ENCODE results near the gene OR9G1. TPM values are rescaled to one million over a fixed set of nuclear protein-coding genes. Genes with fewer than 3 reads are reported as not detected.
"Not testable (repeated sequence)": the region's sequence is repeated elsewhere in the genome, so short reads cannot be mapped to it uniquely, and the experiment has no call there.

OR9G1 gene
- total RNA-seq, 2 donors from 2014 or later: not detected

DNA sequence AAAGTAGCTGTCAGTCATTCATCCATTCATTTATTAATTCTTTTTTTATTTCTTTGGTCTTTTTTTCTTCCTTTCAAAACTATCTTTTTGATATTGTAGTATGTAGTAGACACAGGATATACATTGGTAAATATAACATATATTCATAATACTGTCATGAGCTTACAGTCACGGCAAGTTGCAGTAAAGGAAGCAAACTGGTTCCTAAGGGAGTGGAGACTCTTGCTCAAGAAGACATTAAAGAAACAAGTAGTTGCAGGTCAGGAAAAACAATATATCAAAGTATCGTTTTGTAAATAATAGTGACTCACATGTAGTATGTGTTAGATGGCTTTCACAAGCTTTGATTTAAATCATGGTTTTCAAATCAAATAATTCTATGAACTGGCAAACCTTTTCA lies 27.9 kb upstream of the OR9G1 start:
- Histone ChIP-seq H3K4me3 (ENCODE audit: low read length) (no peak overlapping the region), H3K4me1 (ENCODE audit: control insufficient read depth, insufficient read depth, low read length) (no peaks in the 10 kb centered on the region), H3K27ac (ENCODE audit: low read depth, low read length) (no peak overlapping the region), H3K9ac (ENCODE audit: extremely low read depth, low read length, poor library complexity, severe bottlenecking) (no peak overlapping the region), H3K36me3 (ENCODE audit: control insufficient read depth, insufficient read depth, low read length) (no peaks in the 10 kb centered on the region), H3K9me3 (ENCODE audit: control insufficient read depth, low read length) (no peaks in the 10 kb centered on the region), H3K27me3 (ENCODE audit: control insufficient read depth, insufficient read depth, low read length, poor library complexity, severe bottlenecking) (no peaks in the 10 kb centered on the region)
- no peak overlapping the region for H3K27ac Mint-ChIP-seq
- WGBS, 2 experiments (ENCODE audit: insufficient coverage in 1 of 2, insufficient read length in 1 of 2): 84% methylated on average over 2 of the region's 2 CpGs; no CpG with 5 or more reads in 1 of the 2 experiments
- H3K4me3 Mint-ChIP-seq: no peak overlapping the region
- no peaks in the 10 kb centered on the region for H3K9me3 Mint-ChIP-seq
- no peaks in the 10 kb centered on the region for H3K36me3 Mint-ChIP-seq (ENCODE audit: low read depth)
- TF ChIP-seq CTCF (conservative IDR thresholded peaks at IDR 0.05): no peak
- no peaks in the 10 kb centered on the region for H3K4me1 Mint-ChIP-seq
- no peak for DNase-seq
- no peaks in the 10 kb centered on the region for H3K27me3 Mint-ChIP-seq (ENCODE audit: insufficient read depth)

GRCh38 chr11:56688554-56689100 lies 10.3 kb upstream of the OR9G1 start:
- no peaks in the 10 kb centered on the region for H3K9me3 ChIP-seq (ENCODE audit: control insufficient read depth, low read length)
- Mint-ChIP-seq H3K27ac (no peak overlapping the region), H3K27me3 (ENCODE audit: insufficient read depth) (no peaks in the 10 kb centered on the region), H3K4me1 (peaks cover 7% of the 10 kb centered on the region), H3K4me3 (no peak overlapping the region), H3K36me3 (ENCODE audit: low read depth) (no peaks in the 10 kb centered on the region), H3K9me3 (peaks cover 2% of the 10 kb centered on the region)
- no peak overlapping the region for H3K4me3 ChIP-seq (ENCODE audit: low read length)
- H3K4me1 ChIP-seq (ENCODE audit: control insufficient read depth, insufficient read depth, low read length): no peaks in the 10 kb centered on the region
- no peak for TF ChIP-seq CTCF (conservative IDR thresholded peaks at IDR 0.05)
- H3K36me3 ChIP-seq (ENCODE audit: control insufficient read depth, insufficient read depth, low read length): no peaks in the 10 kb centered on the region
- DNase-seq: no peak
- no peak overlapping the region for H3K27ac ChIP-seq (ENCODE audit: low read depth, low read length)
- H3K27me3 ChIP-seq (ENCODE audit: control insufficient read depth, insufficient read depth, low read length, poor library complexity, severe bottlenecking): no peaks in the 10 kb centered on the region
- WGBS, 2 experiments (ENCODE audit: insufficient coverage in 1 of 2, insufficient read length in 1 of 2): 100% methylated on average over 1 of the region's 1 CpG; no CpG with 5 or more reads in 1 of the 2 experiments
- H3K9ac ChIP-seq (ENCODE audit: extremely low read depth, low read length, poor library complexity, severe bottlenecking): no peak overlapping the region

DNA sequence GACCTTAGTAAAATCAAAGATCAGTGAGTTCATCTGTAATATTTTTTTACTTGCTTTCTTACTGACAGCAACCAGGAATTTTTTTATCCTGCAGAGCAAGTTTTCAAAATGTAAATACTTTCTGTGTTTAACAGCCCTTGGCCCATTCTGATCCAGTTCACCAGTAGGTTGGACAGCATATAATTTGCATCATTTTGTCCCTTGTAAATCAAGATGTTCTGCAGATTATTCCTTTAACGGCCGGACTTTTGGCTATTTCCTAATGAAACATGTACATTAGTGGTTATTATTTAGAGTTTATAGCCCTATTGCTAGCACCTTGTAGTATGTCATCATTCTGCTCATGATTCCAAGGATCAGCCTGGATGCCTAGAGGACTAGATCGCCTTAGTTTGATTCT lies 7.7 kb upstream of the OR9G1 start:
- H3K9ac ChIP-seq (ENCODE audit: extremely low read depth, low read length, poor library complexity, severe bottlenecking); H3K36me3 ChIP-seq (ENCODE audit: control insufficient read depth, insufficient read depth, low read length); H3K36me3 Mint-ChIP-seq (ENCODE audit: low read depth); H3K4me1 Mint-ChIP-seq; H3K4me3 Mint-ChIP-seq; H3K27ac Mint-ChIP-seq; DNase-seq; H3K9me3 Mint-ChIP-seq; H3K27me3 Mint-ChIP-seq (ENCODE audit: insufficient read depth); H3K4me3 ChIP-seq (ENCODE audit: low read length); H3K9me3 ChIP-seq (ENCODE audit: control insufficient read depth, low read length); H3K27me3 ChIP-seq (ENCODE audit: control insufficient read depth, insufficient read depth, low read length, poor library complexity, severe bottlenecking); H3K27ac ChIP-seq (ENCODE audit: low read depth, low read length); H3K4me1 ChIP-seq (ENCODE audit: control insufficient read depth, insufficient read depth, low read length): not testable (repeated sequence)
- 92% methylated on average over 2 of the region's 3 CpGs; no CpG with 5 or more reads in 1 of the 2 experiments for WGBS, 2 experiments (ENCODE audit: insufficient coverage in 1 of 2, insufficient read length in 1 of 2)

GRCh38 chr11:56693428-56693827 lies 5.5 kb upstream of the OR9G1 start:
- Histone ChIP-seq H3K4me1 (ENCODE audit: control insufficient read depth, insufficient read depth, low read length) (no peaks in the 10 kb centered on the region), H3K9me3 (ENCODE audit: control insufficient read depth, low read length) (no peaks in the 10 kb centered on the region), H3K4me3 (ENCODE audit: low read length) (no peak overlapping the region), H3K9ac (ENCODE audit: extremely low read depth, low read length, poor library complexity, severe bottlenecking) (no peak overlapping the region), H3K27me3 (ENCODE audit: control insufficient read depth, insufficient read depth, low read length, poor library complexity, severe bottlenecking) (no peaks in the 10 kb centered on the region), H3K27ac (ENCODE audit: low read depth, low read length) (no peak overlapping the region), H3K36me3 (ENCODE audit: control insufficient read depth, insufficient read depth, low read length) (no peaks in the 10 kb centered on the region)
- no peaks in the 10 kb centered on the region for H3K36me3 Mint-ChIP-seq (ENCODE audit: low read depth)
- no peaks in the 10 kb centered on the region for H3K9me3 Mint-ChIP-seq
- H3K4me1 Mint-ChIP-seq: peaks cover 7% of the 10 kb centered on the region
- H3K27ac Mint-ChIP-seq: no peak overlapping the region
- no peak for TF ChIP-seq CTCF (conservative IDR thresholded peaks at IDR 0.05)
- 100% methylated on average over 2 of the region's 2 CpGs; no CpG with 5 or more reads in 1 of the 2 experiments for WGBS, 2 experiments (ENCODE audit: insufficient coverage in 1 of 2, insufficient read length in 1 of 2)
- no peak for DNase-seq
- no peaks in the 10 kb centered on the region for H3K27me3 Mint-ChIP-seq (ENCODE audit: insufficient read depth)
- no peak overlapping the region for H3K4me3 Mint-ChIP-seq
